T-helper 1 cell treated with Interleukin-12 subunit alpha and Interleukin-12 subunit beta and Interleukin-4 antibody, amounts not matched to agents 30 ng/mL and 1 ng/mL, for 36 hours (primary cell): ENCODE results near the gene IVD. TPM values are rescaled to one million over a fixed set of nuclear protein-coding genes. Genes with fewer than 3 reads are reported as not detected.

Experiments used
- intact Hi-C: fragments of 100-400 bp; cut with micrococcal nuclease; formaldehyde crosslinking; loops from one replicate; pipeline ENCODE4 v1.15.1; 2024
- total RNA-seq: library from RNA; stranded (reverse); gene quantifications from 2 replicates; pipeline ENCODE4 v1.2.3, GENCODE V29; 2022

IVD gene
- total RNA-seq, result 39.0 and 41.4 TPM in 2 replicates

GRCh38 chr15:40405501-40406381 lies at the start of gene IVD:
TSS of gene IVD (plus strand) at chr15:40405795. CDS start at chr15:40405828, 33 bp downstream.
- intact Hi-C loops, result loop anchor here (1.0 to 2.0 kb wide), 2 partner anchors 23 to 37 kb away; partner anchors contain the start of gene KNSTRN

DNA sequence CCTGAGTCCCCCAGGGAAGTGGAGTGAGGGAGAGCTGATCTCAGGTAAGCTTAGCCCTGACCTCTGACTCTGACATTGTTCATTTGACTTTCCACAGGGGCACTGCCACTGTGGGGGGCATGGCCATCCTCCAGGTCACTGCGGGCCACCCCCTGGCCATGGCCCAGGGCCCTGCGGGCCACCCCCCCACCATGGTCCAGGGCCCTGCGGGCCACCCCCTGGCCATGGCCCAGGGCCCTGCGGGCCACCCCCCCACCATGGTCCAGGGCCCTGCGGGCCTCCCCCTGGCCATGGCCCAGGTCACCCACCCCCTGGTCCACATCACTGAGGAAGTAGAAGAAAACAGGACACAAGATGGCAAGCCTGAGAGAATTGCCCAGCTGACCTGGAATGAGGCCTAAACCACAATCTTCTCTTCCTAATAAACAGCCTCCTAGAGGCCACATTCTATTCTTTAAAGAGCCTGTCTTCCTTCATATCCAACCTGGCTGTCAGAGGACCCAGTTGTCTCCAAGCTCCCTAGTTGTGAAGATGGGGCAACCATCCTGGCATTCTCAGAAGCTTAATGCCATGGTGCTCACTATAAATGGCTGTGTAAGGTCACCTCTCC lies 49.5 kb upstream of the IVD start:
- intact Hi-C loops, result loop anchor here (5.0 kb wide), 1 partner anchor 211 kb away; the partner anchor contains the start of genes CCDC32 and RPUSD2

DNA sequence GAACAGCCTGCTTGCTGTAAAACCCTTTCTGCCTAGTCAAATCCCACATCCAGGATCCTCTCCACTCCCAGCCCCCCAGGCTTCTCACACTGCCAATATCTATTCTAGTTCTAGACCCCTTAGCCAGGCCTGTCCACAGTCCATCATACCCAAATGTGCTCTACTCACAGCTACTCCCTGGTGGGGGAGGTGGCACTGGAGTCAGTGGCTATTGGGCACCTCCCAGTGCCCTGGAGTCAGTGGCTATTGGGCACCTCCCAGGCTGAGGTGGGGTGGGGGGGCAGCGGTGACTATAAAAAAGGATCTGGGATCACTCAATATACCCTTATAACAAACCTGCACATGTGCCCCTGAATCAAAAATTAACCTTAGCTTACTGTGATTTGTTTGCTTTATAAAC lies 48.3 kb upstream of the IVD start:
- intact Hi-C loops, result loop anchor here (5.0 kb wide), 1 partner anchor 210 kb away; the partner anchor contains the start of genes CCDC32 and RPUSD2

GRCh38 chr15:40357723-40358470 lies 47.7 kb upstream of the IVD start, which contains the start of gene DISP2:
TSS of gene DISP2 (plus strand) at chr15:40358219. CDS start at chr15:40358322, 103 bp downstream.
- intact Hi-C loops, result loop anchor here (1.0 to 5.0 kb wide), 5 partner anchors 10 to 209 kb away; partner anchors contain the start of genes CCDC32, INAFM2, KNSTRN and RPUSD2

DNA sequence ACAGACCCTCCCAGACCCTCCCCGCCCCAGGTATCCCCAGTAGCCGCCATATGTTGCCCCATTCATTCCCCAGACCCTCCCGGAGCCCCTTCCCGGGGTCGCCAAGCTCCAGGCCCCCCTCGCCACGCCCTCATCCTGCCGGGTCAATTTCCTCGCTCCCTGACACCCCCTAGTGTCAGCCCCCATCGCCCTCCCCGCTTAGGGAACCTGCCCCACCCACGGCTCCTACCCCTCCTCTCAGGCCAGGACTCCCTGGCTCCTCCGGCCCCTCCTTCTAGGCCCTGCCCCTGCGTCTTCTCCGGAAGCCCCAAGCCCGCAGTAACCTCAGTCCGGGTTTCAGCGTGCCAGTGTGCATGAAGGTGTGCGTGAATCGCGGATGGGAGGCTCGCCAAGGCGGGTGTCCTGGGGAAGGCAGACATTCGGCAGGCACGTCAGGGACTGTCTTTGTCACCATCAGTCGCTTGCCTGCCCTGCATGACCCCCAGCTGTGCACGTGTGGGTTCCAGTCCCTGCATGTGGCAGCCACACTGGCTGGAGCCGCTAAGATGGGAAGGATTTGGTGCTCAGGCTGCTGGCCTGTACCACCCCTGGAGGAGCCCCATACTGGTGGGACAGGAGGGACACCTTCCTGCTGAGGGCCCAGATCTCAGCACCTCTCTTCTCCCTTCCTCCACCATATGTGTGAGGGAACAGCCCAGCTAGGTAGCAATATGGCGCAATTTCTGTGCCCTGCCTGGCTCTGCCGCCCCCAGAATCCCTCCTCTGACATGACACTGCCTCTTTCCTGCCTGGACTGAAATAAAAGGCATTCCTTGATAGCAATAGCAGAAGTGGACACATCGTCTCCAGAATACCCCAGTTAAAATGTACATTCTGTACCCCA lies 46.9 kb upstream of the IVD start:
- intact Hi-C loops, result loop anchor here (1.0 to 5.0 kb wide), 5 partner anchors 10 to 209 kb away; partner anchors contain the start of genes CCDC32, INAFM2, KNSTRN and RPUSD2

GRCh38 chr15:40360015-40360414 lies 45.6 kb upstream of the IVD start:
- intact Hi-C loops, result no loop called here

GRCh38 chr15:40361640-40362039 lies 44.0 kb upstream of the IVD start:
- intact Hi-C loops, result no loop called here

- intact Hi-C loops, result no loop called here
Observed at GRCh38 chr15:40363611-40364010, 42.0 kb upstream of the IVD start.

GRCh38 chr15:40364251-40364650 lies 41.3 kb upstream of the IVD start:
- intact Hi-C loops, result no loop called here

GRCh38 chr15:40365016-40365415 lies 40.6 kb upstream of the IVD start:
- intact Hi-C loops, result loop anchor here (5.0 kb wide), 1 partner anchor 142 kb away; no protein-coding TSS in a partner anchor

DNA sequence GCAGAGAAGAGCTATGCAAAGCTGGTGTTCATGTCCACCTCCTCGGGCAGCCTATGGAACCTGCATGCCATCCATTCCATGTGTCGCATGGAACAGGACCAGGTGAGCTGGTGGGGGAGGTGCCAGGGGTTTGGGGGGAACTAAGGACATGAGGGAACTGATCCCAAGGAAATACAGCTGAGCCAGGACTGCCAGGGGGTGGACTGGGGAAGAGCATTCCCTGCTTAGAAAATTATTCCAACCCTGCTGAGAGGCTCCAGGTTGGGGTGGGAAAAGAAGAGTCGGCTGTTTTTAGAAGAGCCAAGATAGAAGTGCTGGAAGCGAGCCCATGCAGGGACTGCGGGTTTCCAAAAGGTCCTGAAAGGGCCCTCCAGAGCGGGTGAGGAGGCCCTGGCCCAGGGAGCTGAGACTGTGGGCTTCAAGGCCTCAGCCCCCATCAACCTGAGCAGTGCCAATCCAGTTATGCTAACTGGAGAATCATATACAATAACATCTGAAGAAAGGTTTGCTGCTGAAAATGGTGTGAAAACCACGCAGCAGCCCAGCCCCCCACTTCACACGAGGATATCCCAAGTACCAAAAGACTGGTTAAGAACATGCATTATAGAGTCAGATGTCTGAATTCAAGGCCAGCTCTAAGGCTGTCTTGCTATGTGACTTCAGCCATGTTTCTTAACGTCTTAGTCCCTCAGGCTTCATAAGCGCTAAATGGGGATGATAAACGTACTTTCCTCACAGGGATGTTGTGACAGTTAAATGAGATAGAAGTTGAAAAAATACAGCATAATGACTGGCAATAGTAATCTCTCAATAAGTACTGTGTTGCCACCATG lies 39.8 kb upstream of the IVD start:
- intact Hi-C loops, result loop anchor here (5.0 kb wide), 1 partner anchor 141 kb away; no protein-coding TSS in a partner anchor

DNA sequence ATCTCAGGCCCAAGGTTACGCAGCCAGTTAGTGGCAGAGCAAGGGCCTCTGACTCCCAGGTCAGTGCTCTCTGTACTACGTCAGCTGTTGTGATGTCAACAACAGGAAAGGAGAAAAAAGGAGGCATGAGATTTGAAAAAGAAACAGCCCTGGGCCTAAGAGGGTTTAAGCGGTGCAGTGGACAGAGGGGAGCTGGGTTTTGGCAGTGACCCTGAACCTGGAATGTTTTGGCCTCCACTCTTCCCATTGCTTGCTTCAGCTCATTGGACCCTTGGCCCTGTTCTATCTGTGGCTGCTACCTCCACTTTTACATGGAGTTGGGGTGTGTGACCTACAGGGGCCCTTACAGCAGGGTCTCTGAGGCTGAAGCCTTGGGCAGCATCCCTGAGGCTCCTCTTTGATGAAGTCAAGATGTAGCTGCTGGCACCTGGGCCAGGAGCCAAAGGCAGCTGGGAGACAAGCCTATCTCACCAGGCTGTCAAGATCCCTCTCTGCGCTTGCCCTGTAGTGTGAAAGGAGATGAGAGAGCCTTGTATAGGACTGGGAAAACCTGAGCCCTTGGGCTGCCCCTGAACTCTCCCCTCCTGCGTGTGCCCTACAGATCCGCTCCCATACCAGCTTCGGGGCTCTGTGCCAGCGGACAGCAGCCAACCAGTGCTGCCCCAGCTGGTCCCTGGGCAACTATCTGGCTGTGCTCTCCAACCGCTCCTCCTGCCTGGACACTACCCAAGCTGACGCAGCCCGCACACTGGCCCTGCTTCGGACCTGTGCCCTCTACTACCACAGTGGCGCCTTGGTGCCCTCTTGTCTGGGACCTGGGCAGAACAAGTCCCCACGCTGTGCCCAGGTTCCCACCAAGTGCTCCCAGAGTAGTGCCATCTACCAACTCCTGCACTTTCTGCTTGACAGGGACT lies 38.9 kb upstream of the IVD start:
- intact Hi-C loops, result loop anchor here (5.0 kb wide), 1 partner anchor 141 kb away; no protein-coding TSS in a partner anchor

DNA sequence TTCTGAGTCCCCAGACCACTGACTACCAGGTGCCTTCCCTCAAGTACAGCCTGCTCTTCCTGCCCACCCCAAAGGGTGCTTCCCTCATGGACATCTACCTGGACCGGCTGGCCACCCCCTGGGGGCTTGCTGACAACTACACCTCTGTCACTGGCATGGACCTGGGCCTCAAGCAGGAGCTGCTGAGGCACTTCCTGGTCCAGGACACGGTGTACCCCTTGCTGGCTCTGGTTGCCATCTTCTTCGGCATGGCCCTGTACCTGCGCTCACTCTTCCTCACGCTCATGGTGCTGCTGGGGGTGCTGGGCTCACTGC lies 38.3 kb upstream of the IVD start:
- intact Hi-C loops, result loop anchor here (5.0 kb wide), 1 partner anchor 140 kb away; no protein-coding TSS in a partner anchor

DNA sequence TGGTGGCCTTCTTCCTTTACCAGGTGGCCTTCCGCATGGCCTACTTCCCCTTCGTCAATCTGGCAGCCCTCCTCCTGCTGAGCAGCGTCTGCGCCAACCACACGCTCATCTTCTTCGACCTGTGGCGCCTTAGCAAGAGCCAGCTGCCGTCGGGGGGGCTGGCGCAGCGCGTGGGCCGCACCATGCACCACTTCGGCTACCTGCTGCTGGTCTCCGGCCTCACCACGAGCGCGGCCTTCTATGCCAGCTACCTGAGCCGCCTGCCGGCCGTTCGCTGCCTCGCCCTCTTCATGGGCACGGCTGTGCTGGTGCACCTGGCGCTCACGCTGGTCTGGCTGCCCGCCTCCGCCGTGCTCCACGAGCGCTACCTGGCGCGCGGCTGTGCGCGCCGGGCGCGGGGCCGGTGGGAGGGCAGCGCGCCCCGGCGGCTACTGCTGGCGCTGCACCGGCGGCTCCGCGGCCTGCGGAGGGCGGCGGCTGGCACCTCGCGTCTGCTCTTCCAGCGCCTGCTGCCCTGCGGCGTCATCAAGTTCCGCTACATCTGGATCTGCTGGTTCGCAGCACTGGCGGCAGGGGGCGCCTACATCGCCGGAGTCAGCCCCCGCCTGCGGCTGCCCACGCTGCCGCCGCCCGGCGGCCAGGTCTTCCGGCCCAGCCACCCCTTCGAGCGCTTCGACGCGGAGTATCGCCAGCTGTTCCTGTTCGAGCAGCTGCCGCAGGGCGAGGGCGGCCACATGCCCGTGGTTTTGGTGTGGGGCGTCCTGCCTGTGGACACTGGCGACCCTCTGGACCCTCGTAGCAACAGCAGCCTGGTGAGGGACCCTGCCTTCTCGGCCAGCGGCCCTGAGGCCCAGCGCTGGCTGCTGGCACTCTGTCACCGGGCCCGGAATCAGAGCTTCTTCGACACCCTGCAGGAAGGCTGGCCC lies 37.6 kb upstream of the IVD start:
- intact Hi-C loops, result loop anchor here (1.0 to 5.0 kb wide), 7 partner anchors 10 to 139 kb away; partner anchors contain the start of genes DISP2, INAFM2, IVD and KNSTRN

- intact Hi-C loops, result loop anchor here (1.0 to 5.0 kb wide), 7 partner anchors 11 to 138 kb away; partner anchors contain the start of genes DISP2, INAFM2, IVD and KNSTRN
Observed at GRCh38 chr15:40368719-40369473, 36.7 kb upstream of the IVD start.

GRCh38 chr15:40369474-40369869 lies 36.1 kb upstream of the IVD start:
- intact Hi-C loops, result loop anchor here (2.0 to 5.0 kb wide), 2 partner anchors 35 to 138 kb away; partner anchors contain the start of gene IVD
